ENCODE measurements around the gene DIO3. TPM values are rescaled to one million over a fixed set of nuclear protein-coding genes. Genes with fewer than 3 reads are reported as not detected.

Gene DIO3
- total and polyA plus RNA-seq, 2 of the 4 experiments (the other 2 are of a cell fraction), result not detected

DNA sequence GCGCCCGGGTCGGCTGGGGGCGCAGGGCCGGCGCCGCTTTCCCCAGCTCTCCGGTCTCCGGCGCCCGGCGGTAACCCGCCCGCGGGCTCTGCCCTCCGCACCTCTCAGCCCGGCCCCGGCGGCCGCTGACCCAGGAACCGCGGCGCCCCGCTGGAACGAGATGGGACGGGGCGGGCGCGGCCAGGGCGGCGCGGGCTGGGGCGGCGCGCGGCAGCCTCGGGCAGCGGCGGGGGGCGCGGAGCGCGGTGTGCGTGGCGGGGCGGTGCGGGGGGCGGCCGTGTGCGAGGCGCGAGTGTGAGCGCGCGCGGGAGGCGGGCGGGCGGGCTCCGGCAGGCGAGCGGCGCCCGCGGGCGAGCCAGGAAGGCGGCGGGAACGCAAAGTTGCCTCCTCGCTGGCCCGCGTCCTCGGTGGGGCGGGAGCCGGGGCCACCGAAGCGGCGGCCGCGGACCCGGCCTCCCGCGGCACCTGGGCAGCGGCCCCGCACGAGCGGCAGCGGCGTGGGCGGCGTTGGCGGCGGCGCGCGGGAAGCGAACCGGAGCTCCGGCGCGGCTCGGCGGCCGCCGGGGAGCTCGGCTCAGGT is 671 bp upstream of the DIO3 start:
- Histone ChIP-seq H3K9ac (ENCODE audit: low read depth, low read length) (no peak overlapping the region), H2BK15ac (ENCODE audit: low read depth, low read length) (no peak overlapping the region), H2AFZ (replicated peaks; ENCODE audit: low read length, poor library complexity) (no peak overlapping the region), H4K5ac (ENCODE audit: low read depth, low read length) (no peak overlapping the region), H4K8ac (ENCODE audit: low read depth in 2 of 2, low read length in 2 of 2) (no peak overlapping the region), H3K9me1 (ENCODE audit: insufficient read depth, low read length) (no peaks in the 10 kb centered on the region), H3K79me1 (ENCODE audit: low read depth in 1 of 2, low read length in 2 of 2) (no peaks in the 10 kb centered on the region), H3K4me1 (ENCODE audit: control insufficient read depth, insufficient read depth, low read length) (no peaks in the 10 kb centered on the region), H2BK5ac (ENCODE audit: low read depth, low read length, poor library complexity, severe bottlenecking) (no peak overlapping the region), H4K91ac (ENCODE audit: insufficient read depth, low read depth, low read length) (no peak overlapping the region), H3K4ac (ENCODE audit: low read depth, low read length) (no peak overlapping the region), H3K4me3 (ENCODE audit: insufficient read depth, low read depth, low read length) (no peak overlapping the region), H3K56ac (ENCODE audit: extremely low read depth, insufficient read depth, low read length) (no peak overlapping the region), H3K18ac (ENCODE audit: low read depth, low read length) (no peak overlapping the region), H3K27me3 (ENCODE audit: control insufficient read depth, insufficient read depth, low read length) (peaks cover 69% of the 10 kb centered on the region), H3K36me3 (ENCODE audit: control insufficient read depth, insufficient read depth, low read length) (no peaks in the 10 kb centered on the region), H4K20me1 (ENCODE audit: insufficient read depth, low read length) (no peaks in the 10 kb centered on the region), H2AK5ac (ENCODE audit: low read depth, low read length) (no peak overlapping the region), H2AK9ac (replicated peaks; ENCODE audit: low read depth, low read length, poor library complexity) (no peak overlapping the region), H3K4me2 (ENCODE audit: low read depth, low read length) (no peak overlapping the region), H3K9me3 (ENCODE audit: control insufficient read depth, insufficient read depth, low read length) (peaks cover 12% of the 10 kb centered on the region; the same call in 1 of the 2 replicates), H2BK120ac (ENCODE audit: low read depth, low read length) (no peak overlapping the region), H3K27ac (ENCODE audit: insufficient read depth, low read length) (no peak overlapping the region), H2BK20ac (ENCODE audit: low read depth, low read length) (no peak overlapping the region), H3K14ac (replicated peaks; ENCODE audit: low read depth, low read length) (no peak overlapping the region), H3K23ac (ENCODE audit: low read depth, low read length) (no peak overlapping the region)
- ATAC-seq (ENCODE audit: low read depth) (no peak; the same call in 1 of the 2 replicates), DNase-seq (no peak)
- ChIA-PET POLR2A (ENCODE audit: unreplicated experiment) (no interaction called here), CTCF (no interaction called here)
- in situ Hi-C loops (cut with MboI; ENCODE audit: low sequenced_read_pairs) (no loop called here), intact Hi-C loops (cut with micrococcal nuclease) (no loop called here), dilution Hi-C loops (cut with HindIII; ENCODE audit: low sequenced_read_pairs, unreplicated experiment) (no loop called here)
- TF ChIP-seq CEBPB (IDR thresholded peaks at IDR 0.05; ENCODE audit: low read depth, low read length) (no peak), MAZ (IDR thresholded peaks at IDR 0.05; ENCODE audit: borderline replicate concordance, low read depth, low read length) (no peak), ELK1 (IDR thresholded peaks at IDR 0.05; ENCODE audit: borderline replicate concordance, low read depth, low read length) (no peak), BHLHE40 (IDR thresholded peaks at IDR 0.05; ENCODE audit: low read depth, low read length) (no peak), MAFK (IDR thresholded peaks at IDR 0.05; ENCODE audit: low read depth, low read length) (no peak)
- no TSS peak for BruUV-seq (replicated peaks)
- WGBS, 2 experiments (ENCODE audit: extremely low coverage in 2 of 2, insufficient read length in 1 of 2), result 3% methylated on average over 31 of the region's 106 CpGs; no CpG with 5 or more reads in 1 of the 2 experiments

Data from IMR-90 (cell line).